DND-41 (cell line): ENCODE data around the gene ERMAP.
A peak's percentile ranks its signal among the peaks of the same experiment; 100 is the strongest.
"Not testable (repeated sequence)": the region's sequence is repeated elsewhere in the genome, so short reads cannot be mapped to it uniquely, and the experiment has no call there.

Experiments
- ATAC-seq: fragments of 200-7000 bp; cut with Tn5 transposase; 3 replicates; pipeline ENCODE4 v1.9.1; 2021; ENCODE audit warnings: low read depth; ENCODE audit not compliant: insufficient read depth
- DNase-seq: peaks from one replicate; pipeline ENCODE4 v3.0.0-alpha.2; 2020
- H2AFZ ChIP-seq: 2 replicates; pipeline ENCODE4 v1.6.0; 2012; ENCODE audit warnings: low read depth, low read length
- H3K27ac ChIP-seq: 2 replicates; pipeline ENCODE4 v1.5.1; 2012; ENCODE audit warnings: low read length, inconsistent platforms
- H3K27me3 ChIP-seq: fragments of 200-600 bp; sonication (generic); 2 replicates; pipeline ENCODE4 v1.6.0; 2012; ENCODE audit warnings: low read length, mild to moderate bottlenecking, inconsistent platforms; ENCODE audit not compliant: insufficient read depth, poor library complexity
- H3K36me3 ChIP-seq: 2 replicates; pipeline ENCODE4 v1.5.1; 2012; ENCODE audit warnings: low read length, inconsistent platforms; ENCODE audit not compliant: insufficient read depth
- H3K4me1 ChIP-seq: 2 replicates; pipeline ENCODE4 v1.5.1; 2012; ENCODE audit warnings: mild to moderate bottlenecking, low read length; ENCODE audit not compliant: insufficient read depth
- H3K4me2 ChIP-seq: 2 replicates; pipeline ENCODE4 v1.6.0; 2012; ENCODE audit warnings: mild to moderate bottlenecking, moderate library complexity, low read length, inconsistent platforms; ENCODE audit not compliant: insufficient read depth
- H3K4me3 ChIP-seq, 2 experiments: fragments of 200-600 bp in 1 of 2; shearing (Covaris generic) in 1 of 2; 2 replicates each; pipeline ENCODE4 v1.5.1; 2012 to 2016; ENCODE audit warnings: inconsistent platforms in 2 of 2, low read length in 2 of 2, mild to moderate bottlenecking in 2 of 2, low read depth in 1 of 2, moderate library complexity in 1 of 2
- H3K79me2 ChIP-seq: 2 replicates; pipeline ENCODE4 v1.6.0; 2012; ENCODE audit warnings: low read length, inconsistent platforms; ENCODE audit not compliant: insufficient read depth
- H3K9ac ChIP-seq: 2 replicates; pipeline ENCODE4 v1.6.0; 2012; ENCODE audit warnings: low read depth, mild to moderate bottlenecking, inconsistent platforms, low read length, moderate library complexity
- H3K9me3 ChIP-seq: 2 replicates; pipeline ENCODE4 v1.5.1; 2012; ENCODE audit warnings: low read length, moderate library complexity, mild to moderate bottlenecking, inconsistent platforms; ENCODE audit not compliant: insufficient read depth, severe bottlenecking
- H4K20me1 ChIP-seq: 2 replicates; pipeline ENCODE4 v1.6.0; 2012; ENCODE audit warnings: low read length; ENCODE audit not compliant: insufficient read depth
- EZH2 ChIP-seq: IDR thresholded peaks from 3 replicates; pipeline ENCODE4 v1.6.1; 2012; ENCODE audit warnings: borderline replicate concordance, low read depth, mild to moderate bottlenecking, moderate library complexity, low read length, inconsistent platforms; ENCODE audit not compliant: severe bottlenecking
- TF ChIP-seq, protein P1 (sequence below): IDR thresholded peaks from 2 replicates; pipeline ENCODE4 v1.5.1; 2012; ENCODE audit warnings: borderline replicate concordance, low read length, moderate library complexity, mild to moderate bottlenecking; ENCODE audit not compliant: poor library complexity, severe bottlenecking; ENCODE audit errors: extremely low read depth

The ERMAP gene

GRCh38 chr1:42806593-42806992 lies 10.3 kb upstream of the ERMAP start:
- no peak overlapping the region for H3K4me2 ChIP-seq
- no peaks in the 10 kb centered on the region for H3K9me3 ChIP-seq
- TF ChIP-seq, protein P1, sequence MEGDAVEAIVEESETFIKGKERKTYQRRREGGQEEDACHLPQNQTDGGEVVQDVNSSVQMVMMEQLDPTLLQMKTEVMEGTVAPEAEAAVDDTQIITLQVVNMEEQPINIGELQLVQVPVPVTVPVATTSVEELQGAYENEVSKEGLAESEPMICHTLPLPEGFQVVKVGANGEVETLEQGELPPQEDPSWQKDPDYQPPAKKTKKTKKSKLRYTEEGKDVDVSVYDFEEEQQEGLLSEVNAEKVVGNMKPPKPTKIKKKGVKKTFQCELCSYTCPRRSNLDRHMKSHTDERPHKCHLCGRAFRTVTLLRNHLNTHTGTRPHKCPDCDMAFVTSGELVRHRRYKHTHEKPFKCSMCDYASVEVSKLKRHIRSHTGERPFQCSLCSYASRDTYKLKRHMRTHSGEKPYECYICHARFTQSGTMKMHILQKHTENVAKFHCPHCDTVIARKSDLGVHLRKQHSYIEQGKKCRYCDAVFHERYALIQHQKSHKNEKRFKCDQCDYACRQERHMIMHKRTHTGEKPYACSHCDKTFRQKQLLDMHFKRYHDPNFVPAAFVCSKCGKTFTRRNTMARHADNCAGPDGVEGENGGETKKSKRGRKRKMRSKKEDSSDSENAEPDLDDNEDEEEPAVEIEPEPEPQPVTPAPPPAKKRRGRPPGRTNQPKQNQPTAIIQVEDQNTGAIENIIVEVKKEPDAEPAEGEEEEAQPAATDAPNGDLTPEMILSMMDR: no peak
- no peak for TF ChIP-seq EZH2
- no peaks in the 10 kb centered on the region for H4K20me1 ChIP-seq
- no peak overlapping the region for H3K27ac ChIP-seq
- DNase-seq (no peak), ATAC-seq (no peak)
- H3K9ac ChIP-seq: no peak overlapping the region
- H3K79me2 ChIP-seq: no peaks in the 10 kb centered on the region
- H3K4me3 ChIP-seq: no peak overlapping the region
- H3K27me3 ChIP-seq: no peaks in the 10 kb centered on the region
- no peak overlapping the region for H2AFZ ChIP-seq
- no peaks in the 10 kb centered on the region for H3K4me1 ChIP-seq
- peaks cover 12% of the 10 kb centered on the region for H3K36me3 ChIP-seq

DNA sequence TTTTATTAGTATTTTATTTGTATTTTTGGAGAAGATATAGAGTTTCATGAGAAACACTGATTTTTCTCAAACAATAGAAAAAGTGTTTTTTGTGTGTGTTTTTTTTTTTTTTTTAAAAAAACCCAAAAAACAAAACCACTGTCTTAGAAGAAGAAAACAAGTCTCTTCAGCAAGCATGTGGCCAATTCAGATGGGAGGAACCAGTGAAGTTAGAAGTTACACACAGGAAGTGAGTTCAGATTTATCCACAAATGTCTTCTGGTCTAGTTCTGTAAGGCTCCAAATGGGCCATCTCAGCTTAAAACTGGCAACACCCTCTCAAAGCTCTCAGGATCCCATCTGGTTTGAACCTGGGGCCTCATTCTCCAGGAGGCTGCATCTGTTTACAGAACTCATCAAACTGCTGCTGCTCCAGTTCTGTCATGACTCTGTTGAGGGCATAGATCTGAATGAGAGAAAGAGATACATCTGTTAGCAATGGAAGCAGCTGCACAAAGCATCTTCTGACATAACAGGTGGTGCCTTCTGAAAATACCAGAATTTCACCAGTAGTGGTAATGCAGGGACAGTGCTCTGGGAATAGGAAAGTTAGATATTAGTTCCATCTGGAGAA lies 9.8 kb upstream of the ERMAP start:
- H3K4me2 ChIP-seq: no peak overlapping the region
- DNase-seq (no peak), ATAC-seq (no peak)
- no peaks in the 10 kb centered on the region for H4K20me1 ChIP-seq
- H3K79me2 ChIP-seq: no peaks in the 10 kb centered on the region
- no peaks in the 10 kb centered on the region for H3K4me1 ChIP-seq
- H2AFZ ChIP-seq: no peak overlapping the region
- H3K36me3 ChIP-seq: peaks cover 12% of the 10 kb centered on the region
- no peak overlapping the region for H3K9ac ChIP-seq
- TF ChIP-seq, protein P1: no peak
- TF ChIP-seq EZH2: no peak
- no peaks in the 10 kb centered on the region for H3K9me3 ChIP-seq
- H3K4me3 ChIP-seq: no peak overlapping the region
- H3K27ac ChIP-seq: no peak overlapping the region
- no peaks in the 10 kb centered on the region for H3K27me3 ChIP-seq

DNA sequence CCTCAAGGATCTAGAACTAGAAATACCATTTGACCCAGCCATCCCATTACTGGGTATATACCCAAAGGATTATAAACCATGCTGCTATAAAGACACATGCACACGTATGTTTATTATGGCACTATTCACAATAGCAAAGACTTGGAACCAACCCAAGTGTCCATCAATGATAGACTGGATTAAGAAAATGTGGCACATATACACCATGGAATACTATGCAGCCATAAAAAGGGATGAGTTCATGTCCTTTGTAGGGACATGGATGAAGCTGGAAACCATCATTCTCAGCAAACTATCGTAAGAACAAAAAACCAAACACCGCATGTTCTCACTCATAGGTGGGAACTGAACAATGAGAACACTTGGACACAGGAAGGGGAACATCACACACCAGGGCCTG lies 2.1 kb upstream of the ERMAP start:
- H3K9ac ChIP-seq, H3K79me2 ChIP-seq, H3K4me3 ChIP-seq, H4K20me1 ChIP-seq, H3K4me2 ChIP-seq, DNase-seq, H2AFZ ChIP-seq, H3K36me3 ChIP-seq, H3K27me3 ChIP-seq, ATAC-seq, H3K9me3 ChIP-seq, H3K27ac ChIP-seq: not testable (repeated sequence)
- H3K4me1 ChIP-seq: peaks cover 24% of the 10 kb centered on the region

- peak overlapping the region; percentile 99 for H3K27ac ChIP-seq
- peak overlapping the region; percentile 93 for H3K9ac ChIP-seq
- peak overlapping the region; percentile 94 for H3K4me2 ChIP-seq
- H3K36me3 ChIP-seq: no peaks in the 10 kb centered on the region; the same call in 1 of the 2 replicates
- ATAC-seq (0 out of 3 replicates have a peak, but pooled peaks have one; percentile 1), DNase-seq (peak; percentile 12)
- 0 out of 2 replicates have a peak, but pooled peaks cover 6% of the 10 kb centered on the region for H3K79me2 ChIP-seq
- no peaks in the 10 kb centered on the region for H3K27me3 ChIP-seq
- H4K20me1 ChIP-seq: no peaks in the 10 kb centered on the region
- peak overlapping the region; percentile 90 for H2AFZ ChIP-seq
- no peak for TF ChIP-seq EZH2
- TF ChIP-seq, protein P1: no peak
- H3K4me3 ChIP-seq: peak overlapping the region; percentile 55 to 94
- H3K4me1 ChIP-seq: peaks cover 24% of the 10 kb centered on the region
- H3K9me3 ChIP-seq: no peaks in the 10 kb centered on the region
Measured at GRCh38 chr1:42815941-42816584, 859 bp upstream of the ERMAP start.
